GM12892 (cell line): ENCODE results near the gene FAM171A2.
A peak's percentile ranks its signal among the peaks of the same experiment; 100 is the strongest.

Experiments
- DNase-seq: peaks from one replicate; pipeline ENCODE4 v3.0.0; 2011; ENCODE audit not compliant: insufficient read length
- FAIRE-seq: peaks from 2 replicates; lab custom pipeline; 2011; peaks lifted over from hg19 to GRCh38; lab: Jason Lieb, UNC
- POLR2A ChIP-seq: IDR thresholded peaks from 2 replicates; pipeline ENCODE4 v1.6.1; 2011; ENCODE audit warnings: low read depth, low read length, control low read depth
- POLR2AphosphoS5 ChIP-seq: IDR thresholded peaks from 2 replicates; pipeline ENCODE4 v1.6.1; 2011; ENCODE audit warnings: low read depth, low read length, control low read depth
- TAF1 ChIP-seq: IDR thresholded peaks from 2 replicates; pipeline ENCODE4 v1.6.1; 2011; ENCODE audit warnings: low read depth, mild to moderate bottlenecking, control low read depth, low read length, borderline replicate concordance

Gene FAM171A2

GRCh38 chr17:44362949-44363612 lies 572 bp downstream of the FAM171A2 start:
- no peak for TF ChIP-seq POLR2AphosphoS5
- TF ChIP-seq POLR2A = no peak
- no peak for TF ChIP-seq TAF1
- FAIRE-seq = peak; percentile 24
- DNase-seq = peak; percentile 67

GRCh38 chr17:44362459-44362948 lies 1.1 kb downstream of the FAM171A2 start:
- TF ChIP-seq TAF1 (no peak), POLR2AphosphoS5 (no peak), POLR2A (no peak)
- FAIRE-seq (no peak), DNase-seq (no peak)

- DNase-seq = no peak
- no peak for FAIRE-seq
- TF ChIP-seq TAF1 (no peak), POLR2AphosphoS5 (no peak), POLR2A (no peak)
Measured at GRCh38 chr17:44361292-44362260, 2.1 kb downstream of the FAM171A2 start.

DNA sequence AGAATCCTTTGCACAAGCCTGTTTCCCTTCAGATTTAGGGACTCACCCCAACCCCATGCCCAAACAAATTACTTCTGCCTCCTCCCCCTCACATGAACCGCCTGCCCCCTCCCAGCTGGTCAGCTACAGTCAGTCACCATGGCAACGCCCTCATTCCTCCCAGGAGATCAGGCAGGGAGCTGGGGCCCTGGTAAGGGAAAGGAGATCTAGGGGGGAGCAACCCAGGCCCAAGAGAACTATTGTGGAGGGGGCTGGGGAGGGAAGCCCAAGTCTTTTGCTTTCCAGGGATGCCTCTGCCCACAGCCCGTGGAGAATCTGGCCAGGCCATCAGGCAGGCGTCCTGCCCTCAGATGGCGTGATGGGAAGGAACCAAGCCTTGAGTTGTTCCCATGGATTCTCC lies 2.8 kb downstream of the FAM171A2 start:
- no peak for TF ChIP-seq POLR2AphosphoS5
- no peak for DNase-seq
- FAIRE-seq = no peak

GRCh38 chr17:44360144-44360533 lies 3.5 kb downstream of the FAM171A2 start:
- TF ChIP-seq POLR2AphosphoS5 (no peak), POLR2A (no peak), TAF1 (no peak)
- FAIRE-seq = no peak

GRCh38 chr17:44359458-44360143 lies 4.1 kb downstream of the FAM171A2 start:
- no peak for DNase-seq
- TF ChIP-seq POLR2AphosphoS5 = no peak
- TF ChIP-seq TAF1 = no peak
- no peak for TF ChIP-seq POLR2A
- FAIRE-seq = no peak

More at GRCh38 chr17:44360144-44360533, 3.5 kb downstream of the FAM171A2 start:
- DNase-seq = no peak

GRCh38 chr17:44359006-44359405 lies 4.6 kb downstream of the FAM171A2 start:
- no peak for FAIRE-seq
- TF ChIP-seq POLR2A (no peak), TAF1 (no peak), POLR2AphosphoS5 (no peak)
- no peak for DNase-seq

DNA sequence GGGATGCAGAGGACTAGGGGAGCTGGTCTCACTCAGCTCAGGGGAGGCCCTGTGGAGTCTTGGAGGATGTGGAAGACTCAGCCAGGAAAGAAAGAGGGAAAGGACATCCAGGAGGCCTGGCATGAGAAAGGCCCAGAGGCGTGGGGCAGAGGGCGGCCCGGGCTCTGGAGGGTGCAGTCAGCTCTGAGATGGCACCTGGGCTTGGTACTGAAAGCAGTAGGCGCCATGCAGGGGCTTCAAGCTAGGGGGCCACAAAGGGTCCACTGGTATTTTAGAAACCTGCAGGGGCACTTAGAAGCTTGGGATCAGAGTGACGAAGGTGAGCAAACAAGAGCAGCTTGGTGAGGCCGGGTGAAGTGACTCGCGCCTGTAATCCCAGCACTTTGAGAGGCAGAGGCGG lies 5.6 kb downstream of the FAM171A2 start:
- no peak for DNase-seq
- TF ChIP-seq TAF1 (no peak), POLR2A (no peak), POLR2AphosphoS5 (no peak)
- no peak for FAIRE-seq

GRCh38 chr17:44356241-44356640 lies 7.4 kb downstream of the FAM171A2 start:
- DNase-seq (no peak), FAIRE-seq (no peak)
- TF ChIP-seq TAF1 (no peak), POLR2A (no peak), POLR2AphosphoS5 (no peak)

- DNase-seq (no peak), FAIRE-seq (no peak)
- TF ChIP-seq POLR2A = no peak
Measured at GRCh38 chr17:44355642-44356099, 8.0 kb downstream of the FAM171A2 start.
